HG02970 (cell line): ENCODE results near the gene SLC6A19.

Source experiments
- ATAC-seq: cut with Tn5 transposase; IDR thresholded peaks from one replicate; pipeline ENCODE4 v1.9.1; 2021; ENCODE audit warnings: mild to moderate bottlenecking, moderate library complexity, moderate number of reproducible peaks; ENCODE audit not compliant: unreplicated experiment, low FRiP score

Gene SLC6A19

DNA sequence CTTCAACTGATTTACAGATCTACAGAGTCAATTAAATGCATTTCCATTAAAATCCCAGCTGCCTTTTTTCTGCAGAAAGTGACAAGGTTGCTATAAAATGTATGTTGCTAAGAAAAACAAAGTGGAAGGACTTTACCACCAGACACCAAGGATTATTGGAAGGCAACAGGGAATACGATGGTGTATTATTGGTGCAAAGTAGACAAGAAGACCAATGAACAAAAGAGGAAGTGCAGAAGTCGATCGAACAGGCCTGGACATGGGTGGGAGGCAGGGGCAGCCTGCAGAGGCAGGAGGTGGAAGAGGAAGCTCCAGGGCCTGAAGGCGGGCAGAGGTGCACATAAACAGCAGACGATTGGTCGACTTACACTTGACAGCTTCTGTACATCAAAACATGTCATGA is 10.6 kb upstream of the SLC6A19 start:
- ATAC-seq = no peak

DNA sequence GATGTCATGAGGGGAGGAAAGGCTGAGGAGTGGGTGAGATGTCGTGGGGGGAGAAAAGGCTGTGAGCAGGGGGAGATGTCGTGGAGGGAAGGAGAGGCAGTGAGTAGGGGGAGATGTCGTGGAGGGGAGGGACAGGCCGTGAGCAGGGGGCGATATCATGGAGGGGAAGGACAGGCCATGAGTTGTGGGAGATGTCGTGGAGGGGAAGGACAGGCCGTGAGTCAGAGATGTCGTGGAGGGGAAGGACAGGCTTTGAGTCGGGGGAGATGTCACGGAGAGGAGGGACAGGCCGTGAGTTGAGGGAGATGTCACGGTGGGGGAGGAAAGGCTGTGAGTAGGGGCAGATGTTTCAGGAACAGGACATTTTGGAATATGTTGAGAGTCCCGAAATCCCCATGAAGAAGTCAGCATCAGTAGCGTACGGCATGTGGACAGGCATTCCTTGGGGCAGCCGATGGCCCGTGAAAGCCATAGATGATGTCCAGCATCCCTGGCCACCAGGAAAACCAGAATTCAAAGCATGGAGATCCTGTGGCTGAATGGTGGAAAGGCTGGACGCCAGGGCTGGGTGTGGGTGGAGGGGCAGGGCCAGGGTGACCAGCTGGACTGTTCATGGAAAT is 8.3 kb upstream of the SLC6A19 start:
- no peak for ATAC-seq

DNA sequence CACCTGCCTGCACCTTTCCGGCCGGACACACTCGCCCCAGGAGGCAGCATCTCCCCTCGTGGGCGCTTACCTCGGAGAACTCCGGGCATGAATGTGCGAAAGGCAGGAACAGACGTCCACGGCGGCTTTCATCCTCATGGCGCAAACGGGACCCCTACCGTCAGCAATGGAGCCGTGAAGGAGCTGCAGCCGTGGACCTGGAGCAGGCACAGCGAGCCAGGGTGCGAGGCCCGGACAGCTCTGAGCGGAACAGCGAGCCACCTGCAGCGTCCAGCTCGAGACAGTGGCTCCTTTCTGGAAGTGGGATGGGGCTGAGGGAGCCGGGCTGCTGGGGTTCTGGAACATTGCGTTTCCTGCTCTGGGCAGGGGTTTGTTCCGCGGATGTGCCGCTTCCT is 7.8 kb upstream of the SLC6A19 start:
- no peak for ATAC-seq

DNA sequence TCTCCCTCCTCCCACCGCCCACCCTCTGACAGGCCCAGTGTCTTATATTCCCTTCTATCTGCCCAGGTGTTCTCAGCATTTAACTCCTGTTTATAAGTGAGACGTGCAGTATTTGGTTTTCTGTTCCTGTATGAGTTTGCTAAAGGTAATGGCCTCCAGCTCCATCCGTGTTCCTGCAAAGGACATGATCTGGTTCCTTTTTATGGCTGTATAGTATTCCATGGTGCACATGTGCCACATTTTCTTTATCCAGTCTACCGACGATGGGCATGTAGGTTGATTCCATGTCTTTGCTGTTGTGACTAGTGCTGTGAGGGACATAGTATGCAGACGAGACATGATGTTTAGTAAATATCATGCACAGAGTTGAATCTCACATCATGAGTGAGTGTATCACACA is 7.0 kb upstream of the SLC6A19 start:
- ATAC-seq = no peak

DNA sequence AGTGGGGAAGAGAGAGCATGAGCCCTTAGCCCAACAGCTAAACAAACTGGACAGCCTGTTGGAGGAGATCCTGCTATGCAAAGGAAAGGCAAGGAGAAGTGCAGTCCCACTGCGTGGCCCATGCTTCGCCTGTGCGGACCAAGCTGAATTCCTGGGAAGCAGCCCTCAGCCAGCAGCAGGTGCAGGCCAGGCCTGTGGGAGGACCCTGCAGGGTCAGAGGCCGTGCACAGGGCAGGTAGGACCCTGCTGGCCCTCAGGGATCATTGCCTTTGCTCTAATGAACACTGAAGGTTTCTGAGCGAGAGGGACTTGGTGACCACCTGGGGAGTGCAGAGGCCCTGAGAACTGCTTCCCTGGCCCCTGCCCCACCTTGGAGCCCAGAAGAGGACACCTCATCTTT is 6.0 kb upstream of the SLC6A19 start:
- no peak for ATAC-seq

DNA sequence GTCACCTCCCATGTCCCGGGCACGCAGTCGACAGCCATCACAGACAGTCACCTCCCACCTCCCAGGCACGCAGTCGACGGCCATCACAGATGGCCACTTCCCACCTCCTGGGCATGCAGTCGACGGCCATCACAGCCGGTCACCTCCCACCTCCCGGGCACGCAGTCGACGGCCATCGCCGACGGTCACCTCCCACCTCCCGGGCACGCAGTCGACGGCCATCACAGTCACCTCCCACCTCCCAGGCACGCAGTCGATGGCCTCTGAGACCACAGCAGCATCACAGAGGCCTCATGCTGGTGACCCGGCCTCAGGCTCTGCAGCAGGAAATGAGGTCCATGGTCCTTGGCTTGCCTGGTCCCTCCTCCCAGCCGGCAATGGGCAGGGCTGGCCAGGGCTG is 5.5 kb upstream of the SLC6A19 start:
- no peak for ATAC-seq

DNA sequence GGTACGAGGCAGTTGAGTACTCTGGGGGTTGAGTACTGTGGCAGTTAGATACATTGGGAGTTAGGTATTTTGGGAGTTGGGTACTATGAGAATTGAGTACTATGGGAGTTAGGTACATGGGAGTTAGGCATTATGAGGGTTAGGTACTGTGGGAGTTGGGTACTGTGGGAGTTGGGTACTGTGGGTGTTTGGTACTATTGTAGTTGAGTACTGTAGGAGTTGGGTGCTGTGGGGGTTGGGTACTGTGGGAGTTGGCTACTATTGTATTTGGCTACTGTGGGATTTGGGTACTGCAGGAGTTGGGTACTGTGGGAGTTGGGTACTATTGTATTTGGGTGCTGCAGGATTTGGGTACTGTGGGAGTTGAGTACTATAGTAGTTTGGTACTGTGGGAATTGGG is 4.8 kb upstream of the SLC6A19 start:
- ATAC-seq = no peak

DNA sequence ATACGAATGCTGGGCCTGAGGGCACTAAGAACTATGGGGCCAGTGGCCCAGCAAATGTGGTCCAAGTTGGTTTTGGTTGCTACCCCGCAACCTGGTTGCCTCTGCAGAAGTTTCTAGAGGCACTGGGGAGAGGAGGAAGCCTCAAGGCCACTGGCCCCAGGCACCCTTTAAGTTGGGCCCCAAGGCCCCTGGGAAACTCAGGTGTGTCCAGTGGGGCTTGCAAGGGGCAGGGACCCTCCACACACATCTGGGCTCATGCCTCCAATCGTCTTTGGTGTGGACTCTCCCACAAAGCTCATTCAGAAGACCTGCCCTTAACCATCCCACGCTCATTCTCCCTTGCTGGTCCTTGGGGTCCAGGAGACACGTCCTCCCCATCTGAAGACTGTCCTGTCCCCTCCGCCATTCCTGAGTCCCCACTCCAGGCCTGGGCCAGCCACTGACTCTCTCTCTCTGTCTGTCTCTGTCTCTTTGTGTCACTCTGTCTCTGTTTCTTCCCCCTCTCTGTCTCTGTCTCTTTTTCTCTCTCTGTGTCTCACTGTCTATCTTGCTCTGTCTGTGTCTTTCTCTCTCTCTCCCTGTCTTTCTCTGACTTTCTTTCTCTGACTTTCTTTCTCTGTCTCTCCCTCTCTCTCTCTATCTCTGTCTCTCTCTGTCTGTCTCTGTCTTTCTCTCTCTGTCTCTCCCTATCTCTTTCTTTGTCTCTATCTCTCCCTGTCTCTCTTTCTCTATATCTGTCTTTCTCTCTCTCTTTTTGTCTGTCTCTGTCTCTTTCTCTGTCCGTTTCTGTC is 3.3 kb upstream of the SLC6A19 start:
- no peak for ATAC-seq

DNA sequence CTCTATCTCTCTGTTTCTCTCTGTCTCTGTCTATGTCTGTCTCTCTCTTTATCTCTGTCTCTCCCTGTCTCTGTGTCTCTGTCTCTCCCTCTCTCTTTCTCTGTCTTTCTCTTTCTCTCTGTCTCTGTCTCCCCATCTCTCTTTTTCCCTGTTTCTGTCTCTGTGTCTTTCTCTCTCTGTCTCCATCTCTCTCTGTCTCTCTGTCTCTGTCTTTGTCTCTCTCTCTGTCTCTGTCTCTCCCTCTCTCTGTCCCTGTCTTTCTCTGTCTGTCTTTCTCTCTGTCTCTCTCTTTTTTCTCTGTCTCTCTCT is 2.1 kb upstream of the SLC6A19 start:
- ATAC-seq = no peak

DNA sequence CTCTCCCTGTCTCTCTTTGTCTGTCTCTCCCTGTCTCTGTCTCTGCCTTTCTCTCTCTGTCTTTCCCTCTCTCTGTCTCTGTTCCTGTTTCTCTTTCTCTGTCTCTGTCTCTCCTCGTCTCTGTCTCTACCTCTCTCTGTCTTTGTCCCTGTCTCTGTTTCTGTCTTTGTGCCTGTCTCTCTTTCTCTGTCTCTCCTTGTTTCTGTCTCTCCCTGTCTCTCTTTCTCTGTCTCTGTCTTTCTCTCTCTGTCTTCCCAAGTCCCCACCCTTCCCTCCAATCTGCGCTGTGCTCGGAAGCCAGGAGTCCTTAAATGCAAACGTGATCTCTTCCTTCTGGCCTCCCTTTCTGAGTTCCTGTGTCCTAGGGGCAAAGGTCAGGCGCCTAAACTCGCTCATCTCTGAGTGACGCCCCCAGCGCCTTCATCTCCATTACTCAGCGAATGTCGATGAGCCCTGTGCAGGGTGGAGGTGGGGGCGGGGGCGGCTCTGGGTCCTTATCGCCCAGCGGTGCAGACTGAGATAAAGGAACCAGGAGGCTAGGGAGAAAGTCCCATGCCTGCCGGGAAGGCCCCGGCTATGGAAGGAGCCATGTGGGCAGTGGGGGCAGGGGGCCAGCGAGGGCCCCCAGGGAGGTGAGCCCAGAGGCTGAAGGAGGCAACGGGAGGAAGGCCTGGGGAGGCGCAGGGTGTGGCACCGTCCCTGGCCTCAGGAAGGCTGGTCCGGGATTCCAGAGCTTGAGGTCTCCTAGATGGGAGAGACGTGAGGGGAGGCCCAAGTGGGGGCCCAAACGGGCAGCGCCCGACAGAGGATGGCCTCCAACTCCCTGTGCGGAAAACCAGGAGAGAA is 1.5 kb upstream of the SLC6A19 start:
- ATAC-seq = no peak

DNA sequence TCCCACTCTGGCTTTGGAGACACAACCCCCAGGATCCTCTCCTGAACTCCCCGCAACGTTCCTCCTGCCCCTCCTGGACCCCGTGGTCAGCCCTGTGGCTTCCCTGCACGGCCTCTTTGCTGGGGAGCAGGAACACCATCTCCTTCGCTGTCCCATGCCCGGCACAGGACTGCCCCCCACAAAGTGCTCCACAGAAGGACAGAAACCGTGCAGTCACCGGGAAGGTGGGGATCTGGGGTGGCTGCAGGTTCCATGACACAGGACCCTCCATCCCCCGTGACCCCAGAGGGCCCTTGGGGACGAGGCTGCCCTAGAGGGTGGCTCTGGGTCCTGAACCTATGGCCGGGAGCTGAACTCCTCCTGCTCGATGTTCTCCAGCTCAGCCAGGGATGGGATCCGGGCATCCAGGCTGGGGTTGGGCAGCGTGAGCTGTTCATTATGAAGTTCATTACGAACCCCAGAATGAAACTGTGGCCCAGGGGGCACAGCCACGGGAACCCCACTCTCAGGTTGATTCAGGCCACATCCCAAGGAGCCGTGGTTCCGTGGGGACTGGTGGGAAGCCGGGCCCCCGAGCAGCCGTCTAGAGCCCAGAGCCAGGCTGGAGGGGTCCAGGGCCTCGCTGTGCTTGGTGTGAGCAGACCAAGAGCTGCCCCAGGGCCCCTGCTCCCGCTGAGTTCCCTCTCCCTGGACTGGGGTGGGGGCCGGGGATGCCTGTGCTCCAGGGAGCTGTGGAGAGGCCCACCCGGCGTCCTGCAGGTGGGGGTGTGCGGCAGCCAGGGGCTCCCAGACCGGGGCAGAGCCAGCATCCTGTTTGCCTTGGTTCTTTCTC is 684 bp upstream of the SLC6A19 start:
- ATAC-seq = no peak

DNA sequence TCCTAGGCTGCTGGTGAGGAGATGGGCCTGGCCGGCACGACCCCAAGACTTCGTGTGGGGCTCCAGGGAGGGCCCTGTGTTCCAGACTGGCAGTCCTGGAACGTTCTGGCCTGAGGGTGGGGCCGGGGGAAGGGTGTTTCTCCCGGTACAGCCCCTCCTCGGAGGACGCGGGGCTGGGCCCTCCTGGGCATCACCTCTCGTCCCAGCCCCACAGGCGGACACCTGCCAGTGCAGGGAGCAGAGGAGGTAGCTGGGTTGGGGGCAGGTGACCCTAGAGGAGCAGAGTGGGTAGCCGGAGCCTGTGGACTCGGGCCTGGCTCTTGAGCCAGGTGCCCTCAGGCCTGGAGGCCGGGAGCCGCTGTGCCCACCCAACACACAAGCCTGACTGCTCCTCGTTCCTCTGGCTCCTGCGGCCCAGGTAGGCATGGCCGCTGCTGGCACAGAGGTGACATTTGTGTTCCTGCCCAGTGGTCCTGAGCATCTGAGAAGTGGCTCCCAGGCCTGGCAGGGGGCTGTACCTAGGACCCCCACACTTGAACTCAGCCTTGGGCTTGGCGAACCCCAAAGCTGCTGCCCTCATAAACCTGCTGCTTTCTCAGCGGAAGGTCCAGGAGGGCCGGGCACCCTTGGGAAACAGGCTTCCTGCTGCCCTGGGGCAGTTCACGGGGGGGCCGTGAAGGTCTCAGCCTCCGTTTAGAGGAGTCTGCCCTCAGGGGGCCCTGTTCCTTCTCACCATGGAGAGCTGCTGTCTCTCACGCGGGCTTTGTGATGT is 817 bp downstream of the SLC6A19 start:
- ATAC-seq = no peak

DNA sequence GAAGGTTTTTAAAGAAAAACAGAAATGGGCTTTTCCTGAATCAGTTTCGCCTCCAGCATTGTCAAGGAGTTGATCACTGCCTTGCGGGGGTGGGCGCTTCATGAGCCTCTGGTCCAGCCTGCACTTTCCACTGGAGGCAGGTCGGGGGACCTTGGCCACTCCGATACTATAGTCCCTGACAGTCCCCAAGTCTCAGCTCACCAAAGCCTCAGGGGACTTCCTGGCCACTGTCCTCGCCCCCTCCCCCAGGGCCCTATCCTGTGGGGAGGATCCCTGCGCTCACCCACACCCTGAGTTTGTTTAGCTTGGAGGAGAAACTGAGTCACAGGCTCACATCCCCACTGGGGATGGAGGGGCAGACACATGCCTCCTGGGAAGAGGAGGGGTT is 1.4 kb downstream of the SLC6A19 start:
- no peak for ATAC-seq

DNA sequence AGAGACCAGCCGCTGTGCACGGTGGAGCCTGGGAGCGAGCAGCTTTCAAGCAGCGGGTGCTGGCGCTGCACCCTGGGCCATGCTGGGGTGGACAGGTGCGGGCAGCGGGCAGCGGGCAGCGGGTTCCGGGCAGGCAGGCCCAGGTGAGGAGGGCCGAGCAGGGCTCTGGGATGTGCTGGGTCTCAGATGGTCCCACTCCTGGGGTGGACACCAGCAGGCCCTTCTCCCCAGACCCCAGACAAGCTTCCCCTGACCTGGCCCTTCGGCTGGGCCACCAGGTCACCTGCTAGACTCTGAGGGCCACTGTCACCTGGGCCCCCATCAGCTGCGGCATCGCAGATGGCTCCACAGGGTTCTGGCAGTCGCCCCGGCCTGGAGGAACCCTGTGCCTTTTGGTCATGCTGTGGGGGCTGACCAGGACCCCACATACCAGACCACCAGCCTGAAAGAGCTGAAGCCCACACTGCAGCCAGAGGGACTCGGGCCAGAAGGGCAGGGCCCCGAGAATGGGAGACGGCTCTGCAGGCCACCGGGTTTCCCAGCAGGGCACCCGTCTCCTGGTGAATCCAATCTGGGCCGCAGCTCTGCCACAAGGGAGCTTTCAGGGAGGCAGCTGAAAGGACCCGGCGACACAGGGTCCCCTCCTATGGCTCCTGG is 2.0 kb downstream of the SLC6A19 start:
- no peak for ATAC-seq

DNA sequence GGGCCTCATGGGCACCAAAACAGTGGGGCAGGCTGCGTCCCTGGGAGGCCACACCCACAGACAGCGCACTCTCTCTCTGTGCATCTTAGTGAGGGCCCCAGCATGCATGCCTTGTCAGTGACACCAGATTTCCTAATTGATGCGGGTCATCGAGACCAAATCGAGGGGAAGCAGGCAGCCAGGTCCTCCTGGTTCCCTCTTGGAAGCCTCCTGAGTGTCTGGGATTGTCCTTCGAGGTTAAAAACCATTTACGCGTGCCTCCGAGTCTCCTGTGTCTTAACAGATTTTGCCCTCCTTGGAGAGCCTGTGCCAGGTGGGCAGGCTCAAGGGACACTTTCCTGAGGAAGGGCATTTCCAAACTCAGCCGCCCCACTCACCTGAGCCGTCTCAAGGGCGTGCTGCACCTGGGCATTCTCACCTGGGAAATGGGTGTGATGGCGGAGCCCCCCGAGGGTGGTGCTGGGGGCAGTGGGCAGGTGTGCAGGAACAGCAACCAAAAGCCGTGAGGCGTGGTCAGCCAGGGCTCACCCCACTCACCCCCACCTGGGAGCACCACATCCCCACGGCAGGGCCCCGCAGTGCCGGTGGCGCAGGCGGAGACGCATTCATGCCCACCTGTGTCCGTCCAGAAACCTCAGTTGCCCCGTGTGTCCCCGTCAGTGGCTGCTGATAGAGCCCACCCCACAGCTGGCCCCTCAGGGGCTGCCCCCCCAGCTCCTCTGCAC is 2.7 kb downstream of the SLC6A19 start:
- no peak for ATAC-seq

DNA sequence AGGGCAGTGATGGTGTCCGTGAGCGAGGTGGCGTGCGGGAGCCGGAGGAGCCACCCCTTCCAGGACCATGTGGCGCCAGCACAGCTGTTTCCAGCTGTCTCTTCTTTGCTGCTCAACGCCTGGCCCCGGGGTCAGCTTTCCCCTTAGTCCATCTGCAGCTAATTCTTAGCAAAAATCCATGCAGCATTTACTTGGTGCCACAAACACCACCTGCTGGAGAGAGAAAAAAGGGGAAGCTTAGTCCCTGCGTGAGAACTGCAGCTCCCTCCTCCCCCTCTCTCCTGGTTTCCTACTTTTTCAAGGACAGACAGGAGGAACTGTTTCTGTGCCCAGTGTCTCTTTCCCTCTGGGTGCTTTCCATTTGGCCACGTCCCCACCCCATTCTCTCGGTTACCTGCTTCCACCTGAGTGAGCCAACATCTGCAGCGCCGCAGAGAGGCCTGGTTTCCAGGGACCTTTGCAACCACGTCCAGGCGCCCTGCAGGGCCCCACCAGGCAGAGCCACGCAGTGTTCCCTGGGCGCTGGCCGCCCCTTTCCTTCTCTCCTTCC is 3.4 kb downstream of the SLC6A19 start:
- no peak for ATAC-seq

DNA sequence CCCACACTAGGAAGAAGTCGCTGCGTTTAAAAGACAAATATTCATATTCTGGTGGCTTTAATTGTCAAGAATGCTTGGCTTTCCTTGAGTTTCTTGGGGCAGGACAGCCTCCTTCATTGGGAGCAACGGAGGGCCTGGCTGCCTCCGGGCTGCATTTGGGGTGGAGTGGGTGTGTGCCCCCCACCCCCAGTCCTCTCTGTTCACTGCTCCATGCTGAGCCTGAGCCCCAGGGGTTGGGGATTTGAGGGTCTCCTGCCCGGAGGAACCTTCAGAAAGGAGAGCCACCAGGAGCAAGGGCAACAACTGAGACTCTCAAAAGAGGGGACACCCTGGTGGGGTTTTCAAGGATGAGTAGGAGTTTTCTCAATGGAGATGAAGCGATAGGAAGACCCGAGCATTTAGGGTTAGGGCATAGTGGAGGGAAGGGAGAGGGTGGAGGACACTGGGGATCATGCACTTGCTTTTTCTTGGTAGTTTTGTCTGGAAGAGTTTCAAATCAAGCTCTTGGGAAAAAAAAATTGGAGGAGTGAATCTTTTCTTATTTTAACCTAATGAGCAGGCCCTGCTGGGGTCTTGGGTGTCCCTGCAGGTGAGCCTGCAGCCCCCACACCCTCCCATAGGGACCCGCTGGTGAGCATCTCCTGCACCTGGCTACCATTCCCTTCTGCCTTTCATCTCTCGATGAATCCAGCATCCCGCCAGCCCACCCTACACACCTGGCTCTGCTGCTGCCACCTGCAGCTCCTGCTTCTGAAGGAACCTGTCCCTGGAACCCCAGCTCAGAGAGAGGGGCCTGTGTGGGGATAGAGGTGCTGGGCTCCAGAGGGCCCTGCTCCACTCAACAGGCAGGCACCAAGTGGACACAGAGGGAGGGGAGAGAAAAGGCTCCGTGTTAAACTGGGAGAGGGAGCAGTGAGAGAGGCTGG is 4.1 kb downstream of the SLC6A19 start:
- ATAC-seq = no peak
